Stimulated activated naive CD4-positive, alpha-beta T cell (primary cell): Measurements from ENCODE around the gene TMC8.
"Not testable (repeated sequence)": the region's sequence is repeated elsewhere in the genome, so short reads cannot be mapped to it uniquely, and the experiment has no call there.

Source experiments
- DNase-seq, 6 experiments: peaks; one replicate each; lab custom pipeline; 2025; lab: John Stamatoyannopoulos, UW

The TMC8 gene

GRCh38 chr17:78135858-78136500 is 5.4 kb downstream of the TMC8 start:
- DNase-seq = no peak

GRCh38 chr17:78137392-78138203 is 7.0 kb downstream of the TMC8 start:
- peak in 5 of 6 experiments; percentile 34 to 65 (median 55) for DNase-seq

DNA sequence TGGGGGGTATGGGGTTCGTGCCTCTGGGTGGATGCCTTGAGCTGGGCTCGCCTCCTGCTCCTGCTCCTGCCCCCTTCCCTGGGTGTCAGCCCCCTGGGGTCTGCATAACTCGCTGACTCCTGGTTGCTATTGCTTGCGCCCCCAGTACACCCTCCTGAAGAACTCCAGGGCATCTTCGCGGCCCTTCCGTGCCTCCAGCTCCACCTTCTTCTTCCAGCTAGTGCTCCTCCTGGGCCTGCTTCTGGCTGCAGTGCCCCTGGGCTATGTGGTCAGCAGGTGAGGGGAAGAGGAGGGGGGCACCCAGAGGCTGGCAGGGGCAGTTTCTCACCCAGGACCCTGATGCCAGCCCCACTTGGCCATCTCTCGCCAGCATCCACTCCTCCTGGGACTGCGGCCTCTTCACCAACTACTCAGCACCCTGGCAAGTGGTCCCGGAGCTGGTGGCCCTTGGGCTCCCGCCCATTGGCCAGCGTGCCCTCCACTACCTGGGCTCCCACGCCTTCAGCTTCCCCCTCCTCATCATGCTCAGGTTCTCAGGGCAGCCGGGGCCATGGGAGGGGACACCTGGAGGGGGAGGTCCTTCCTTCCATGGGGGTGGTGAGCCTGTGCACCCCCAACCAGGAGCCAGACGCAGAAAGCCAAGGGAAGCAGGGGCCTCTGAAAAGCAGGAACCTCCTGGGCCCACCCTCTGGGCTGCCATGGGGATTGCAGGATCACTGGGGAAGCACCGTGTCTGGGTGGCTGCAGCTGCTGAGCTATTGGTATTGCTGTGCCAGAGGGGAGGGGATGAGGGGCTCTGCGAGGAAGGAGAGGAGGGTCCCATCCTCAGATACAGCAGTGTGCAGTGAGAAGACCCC is 7.9 kb downstream of the TMC8 start:
- DNase-seq = no peak

DNA sequence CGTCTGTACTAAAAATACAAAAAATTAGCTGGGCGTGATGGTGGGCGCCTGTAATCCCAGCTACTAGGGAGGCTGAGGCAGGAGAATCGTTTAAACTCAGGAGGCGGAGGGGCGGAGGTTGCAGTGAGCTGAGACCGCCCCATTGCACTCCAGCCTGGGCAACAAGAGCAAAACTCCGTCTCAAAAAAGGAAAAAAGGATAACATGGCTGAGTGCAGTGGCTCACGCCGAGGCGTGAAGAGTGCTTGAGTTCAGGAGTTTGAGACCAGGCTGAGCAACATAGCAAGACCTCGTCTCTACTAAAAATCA is 9.2 kb downstream of the TMC8 start:
- DNase-seq = not testable (repeated sequence)

DNA sequence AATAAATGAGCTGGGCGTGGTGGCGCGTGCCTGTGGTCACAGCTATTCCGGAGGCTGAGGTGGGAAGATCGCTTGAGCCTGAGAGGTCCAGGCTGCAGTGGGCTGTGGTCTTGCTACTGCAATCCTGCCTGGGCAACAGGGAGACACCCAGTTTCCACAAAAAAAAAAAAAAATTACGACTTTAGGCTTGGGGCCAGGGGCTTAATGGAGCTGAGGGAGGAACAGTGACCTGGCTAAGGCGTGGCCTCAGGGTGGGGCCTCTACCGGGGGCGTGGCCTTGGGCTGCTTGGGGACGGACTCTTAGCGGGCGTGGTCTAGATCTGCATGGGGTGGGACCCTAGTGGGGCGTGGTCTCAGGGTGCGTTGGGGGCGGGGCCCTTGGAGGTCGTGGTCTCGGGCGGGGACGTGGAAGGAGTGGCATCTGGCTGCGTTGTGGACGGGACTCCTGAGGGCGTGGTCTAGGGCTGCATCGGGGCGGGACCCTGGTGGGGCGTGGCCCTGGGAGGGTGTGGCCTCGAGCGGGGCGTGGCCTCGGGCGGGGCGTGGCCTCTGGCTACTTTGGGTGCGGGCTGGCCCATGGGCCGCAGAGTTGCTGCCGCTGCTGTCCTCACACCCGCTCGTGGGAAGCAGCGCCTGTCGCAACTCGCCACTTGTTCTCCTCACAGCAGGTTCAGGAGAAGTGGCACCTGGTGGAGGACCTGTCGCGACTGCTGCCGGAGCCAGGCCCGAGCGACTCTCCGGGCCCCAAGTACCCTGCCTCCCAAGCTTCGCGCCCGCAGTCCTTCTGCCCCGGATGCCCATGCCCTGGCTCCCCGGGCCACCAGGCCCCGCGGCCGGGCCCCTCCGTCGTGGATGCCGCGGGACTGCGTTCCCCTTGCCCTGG is 9.8 kb downstream of the TMC8 start:
- peak; percentile 89 to 97 (median 96) for DNase-seq

GRCh38 chr17:78141437-78142118 is 11.0 kb downstream of the TMC8 start:
- no peak for DNase-seq

DNA sequence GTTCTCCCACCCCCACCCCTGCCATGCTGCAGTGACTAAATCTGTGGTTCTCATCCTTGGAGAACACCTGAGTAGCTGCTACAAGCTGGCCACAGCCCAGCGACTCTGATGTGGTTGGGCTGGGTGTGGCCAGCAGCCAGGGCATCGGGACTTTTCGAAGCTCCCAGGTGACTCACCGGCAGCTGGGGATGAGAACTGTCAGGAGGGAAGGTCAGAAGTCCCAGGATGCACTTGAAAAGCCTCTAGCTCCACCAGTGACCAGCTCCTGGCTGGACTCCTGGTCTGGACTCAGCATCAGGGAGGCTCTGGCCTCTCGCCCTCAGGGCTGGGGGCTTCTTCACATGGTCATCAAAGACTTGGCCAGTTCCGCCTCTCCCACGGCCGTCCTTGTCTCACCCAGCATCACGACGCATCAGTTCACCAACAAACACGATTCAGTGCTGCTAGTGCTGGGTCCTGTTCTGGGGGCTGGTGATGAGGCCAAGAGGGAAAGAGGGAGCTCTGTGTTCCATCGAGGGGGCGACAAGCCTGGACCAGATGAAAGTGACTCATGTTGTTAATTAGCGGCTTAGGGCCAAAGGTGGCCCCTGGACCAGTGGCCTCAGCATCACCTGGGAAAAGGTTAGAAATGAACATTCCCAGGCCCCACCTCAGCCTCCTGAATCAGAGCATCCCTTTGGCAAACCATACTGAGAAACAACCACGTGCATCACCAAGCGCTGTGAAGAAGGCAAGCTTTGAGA is 11.7 kb downstream of the TMC8 start:
- no peak for DNase-seq

DNA sequence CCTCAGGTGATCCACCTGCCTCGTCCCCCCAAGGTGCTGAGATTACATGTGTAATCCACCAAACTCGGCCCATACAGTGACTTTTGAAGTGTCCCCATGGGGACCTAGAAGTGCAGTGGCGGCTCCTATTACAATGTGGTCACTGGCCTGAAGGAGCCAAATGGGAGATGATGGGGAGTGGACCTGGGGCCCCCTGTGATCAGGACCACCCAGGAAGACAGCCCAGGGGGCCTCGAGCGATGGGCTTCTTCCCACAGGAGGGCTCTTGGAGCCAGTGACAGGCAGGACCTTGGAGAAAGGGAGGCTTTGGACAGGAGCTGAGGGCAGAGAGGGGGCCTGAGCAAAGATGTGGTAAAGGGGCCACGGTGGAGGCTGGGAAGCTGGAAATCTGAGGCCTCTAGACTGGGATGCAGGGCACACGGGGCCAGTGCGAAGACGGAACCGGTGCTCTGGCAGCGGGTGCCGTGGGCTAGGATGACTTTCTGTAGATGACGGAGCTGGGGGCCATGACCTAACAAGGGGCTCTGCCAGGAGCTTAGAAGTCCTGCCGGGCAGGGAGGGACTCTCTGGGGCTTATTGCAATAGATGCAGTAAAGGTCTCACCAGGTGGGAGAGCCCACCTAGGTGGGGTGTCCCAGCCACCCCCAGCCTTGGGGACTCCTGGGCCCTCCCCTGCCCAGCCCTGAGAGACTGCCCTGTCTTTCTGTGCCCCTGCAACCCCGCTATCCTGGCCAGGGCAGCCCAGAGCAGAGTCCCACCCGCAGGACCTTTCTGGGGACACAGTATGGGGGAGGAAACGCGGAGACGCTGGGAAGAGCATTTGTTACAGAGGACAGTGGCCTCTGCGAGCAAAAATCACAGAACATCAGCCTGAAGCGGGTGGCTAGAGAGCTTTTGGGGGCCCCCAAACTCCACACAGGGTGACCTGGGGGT is 12.9 kb downstream of the TMC8 start:
- no peak for DNase-seq

DNA sequence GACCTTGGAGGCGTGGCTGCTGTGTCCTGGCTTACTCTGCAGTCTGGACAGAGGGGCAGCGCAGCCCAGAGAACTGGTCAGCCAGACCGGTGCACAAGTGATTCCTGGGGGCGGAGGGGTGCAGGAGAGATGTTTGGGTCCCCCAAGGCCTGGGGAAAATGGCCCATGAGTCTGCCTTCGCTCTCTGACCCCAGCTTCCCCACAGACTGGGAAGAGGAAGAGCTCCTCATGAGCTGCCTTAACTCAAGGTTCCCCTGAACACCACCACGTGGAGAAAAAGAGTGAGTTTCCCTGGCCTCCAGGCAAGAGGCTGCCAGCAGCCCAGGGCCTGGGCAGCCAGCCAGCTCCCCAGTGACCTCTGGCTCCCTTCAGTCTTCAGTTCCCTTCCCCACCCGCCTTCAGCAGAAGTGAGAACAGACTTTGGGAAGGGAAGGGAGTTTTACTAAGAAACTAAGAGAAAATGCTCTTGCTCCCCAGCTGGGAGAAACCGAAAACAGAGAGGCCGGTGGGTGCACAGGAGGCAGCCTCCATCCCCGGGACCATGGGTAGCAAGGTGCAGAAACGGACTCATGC is 13.7 kb downstream of the TMC8 start:
- DNase-seq = peak in 1 of 6 experiments; percentile 27

- no peak for DNase-seq
Measured at GRCh38 chr17:78144736-78145641, 14.4 kb downstream of the TMC8 start.

GRCh38 chr17:78146471-78146869 is 15.9 kb downstream of the TMC8 start:
- no peak for DNase-seq

- DNase-seq = no peak
Measured at GRCh38 chr17:78146881-78147280, 16.3 kb downstream of the TMC8 start.

DNA sequence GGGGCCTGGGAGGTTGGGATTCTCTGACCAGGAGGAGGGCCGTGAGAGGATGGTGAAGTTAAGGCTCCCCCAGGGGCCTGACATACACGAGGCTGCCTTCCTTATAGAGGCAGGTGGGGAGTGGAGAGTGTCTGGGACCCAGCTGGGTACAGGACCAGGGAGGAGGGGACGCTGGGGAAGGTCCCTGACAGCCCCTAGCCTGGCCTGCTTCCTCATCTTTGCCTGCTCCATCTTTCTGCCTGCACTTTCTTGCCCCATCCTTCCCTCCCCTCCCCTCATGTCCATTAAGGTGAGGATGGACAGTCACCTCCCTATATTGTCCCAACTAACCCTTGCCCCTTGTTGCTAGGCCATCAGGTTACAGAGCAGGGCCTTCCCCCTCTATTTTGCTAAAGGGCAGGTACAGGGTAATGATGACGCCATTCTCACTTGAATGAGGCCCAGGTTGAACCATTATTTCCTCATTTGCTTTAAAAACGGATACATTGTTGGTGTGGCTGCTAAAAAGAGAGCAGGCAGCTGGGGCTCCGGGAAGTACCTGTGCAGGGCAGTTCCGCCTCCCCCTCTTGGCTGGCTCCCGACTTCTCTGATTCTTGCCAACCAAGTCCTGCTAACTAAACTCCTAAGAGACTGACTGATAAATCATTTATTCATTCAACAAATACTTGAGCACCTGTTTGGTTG is 16.9 kb downstream of the TMC8 start:
- peak in 2 of 6 experiments; percentile 12 to 41 for DNase-seq

GRCh38 chr17:78148286-78149016 is 17.9 kb downstream of the TMC8 start:
- no peak for DNase-seq

DNA sequence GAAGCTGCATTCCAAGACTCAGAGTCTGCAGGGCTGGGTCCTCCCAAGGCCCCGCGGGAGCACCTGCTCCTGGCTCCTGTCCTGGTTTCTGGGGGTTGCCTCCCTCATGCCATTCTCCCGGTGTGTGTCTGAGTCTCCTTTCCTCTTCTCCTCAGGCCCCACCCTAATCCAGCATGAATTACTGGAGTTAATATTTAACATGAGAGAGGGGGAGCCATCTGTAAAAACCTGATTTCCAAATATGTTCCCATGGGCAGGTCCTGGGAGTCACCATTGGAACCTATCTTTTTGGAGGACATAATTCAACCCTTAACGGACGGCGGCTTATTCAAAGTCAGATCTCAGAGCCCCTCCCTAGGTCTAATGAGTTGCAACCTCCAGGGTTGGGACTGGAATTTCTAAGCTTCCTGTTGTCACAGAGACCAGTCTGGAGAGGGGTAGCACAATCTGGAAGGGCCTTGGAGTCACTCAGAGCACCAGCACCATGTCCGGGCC is 21.0 kb downstream of the TMC8 start:
- DNase-seq = no peak
